Left cardiac atrium (tissue), 4 donors: ENCODE data around the gene DDX39B. TPM values are rescaled to one million over a fixed set of nuclear protein-coding genes. Genes with fewer than 3 reads are reported as not detected.
A peak's percentile ranks its signal among the peaks of the same experiment; 100 is the strongest.
"Not testable (repeated sequence)": the region's sequence is repeated elsewhere in the genome, so short reads cannot be mapped to it uniquely, and the experiment has no call there.

ENCODE experiments used
- ATAC-seq, 2 donors: fragments of 200-7000 bp; cut with Tn5 transposase; one replicate each; pipeline ENCODE4 v1.9.1; 2020; ENCODE audit warnings: mild to moderate bottlenecking in 2 of 2, moderate library complexity in 2 of 2
- DNase-seq: peaks from one replicate; pipeline ENCODE4 v3.0.0-alpha.2; 2020
- intact Hi-C, 2 donors: fragments of 100-400 bp; cut with DNase I; formaldehyde crosslinking; loops; one replicate each; pipeline versions ENCODE4 v1.14.1 to v1.15.1; 2022 to 2023
- total RNA-seq, 2 donors: library from RNA; stranded (reverse); fragmentation: NEBNext Ultra II Directional; extraction: Animal tissue kit (Norgen Biotek cat#: 25700); gene quantifications; one replicate each; pipeline ENCODE4 v1.2.1, GENCODE V29; 2021
- donor health status: DM: no; HTN: yes; CAD: no.
- donor health status: DM: no; HTN: yes; CAD: no; lungs with severe emphysema.
- donor health status: DM: yes; HTN: yes; CAD: no.
- donor health status: Dilated cardiomyopathy.

The DDX39B gene
- total RNA-seq, 2 donors from 2014 or later, result 188 to 224 TPM

DNA sequence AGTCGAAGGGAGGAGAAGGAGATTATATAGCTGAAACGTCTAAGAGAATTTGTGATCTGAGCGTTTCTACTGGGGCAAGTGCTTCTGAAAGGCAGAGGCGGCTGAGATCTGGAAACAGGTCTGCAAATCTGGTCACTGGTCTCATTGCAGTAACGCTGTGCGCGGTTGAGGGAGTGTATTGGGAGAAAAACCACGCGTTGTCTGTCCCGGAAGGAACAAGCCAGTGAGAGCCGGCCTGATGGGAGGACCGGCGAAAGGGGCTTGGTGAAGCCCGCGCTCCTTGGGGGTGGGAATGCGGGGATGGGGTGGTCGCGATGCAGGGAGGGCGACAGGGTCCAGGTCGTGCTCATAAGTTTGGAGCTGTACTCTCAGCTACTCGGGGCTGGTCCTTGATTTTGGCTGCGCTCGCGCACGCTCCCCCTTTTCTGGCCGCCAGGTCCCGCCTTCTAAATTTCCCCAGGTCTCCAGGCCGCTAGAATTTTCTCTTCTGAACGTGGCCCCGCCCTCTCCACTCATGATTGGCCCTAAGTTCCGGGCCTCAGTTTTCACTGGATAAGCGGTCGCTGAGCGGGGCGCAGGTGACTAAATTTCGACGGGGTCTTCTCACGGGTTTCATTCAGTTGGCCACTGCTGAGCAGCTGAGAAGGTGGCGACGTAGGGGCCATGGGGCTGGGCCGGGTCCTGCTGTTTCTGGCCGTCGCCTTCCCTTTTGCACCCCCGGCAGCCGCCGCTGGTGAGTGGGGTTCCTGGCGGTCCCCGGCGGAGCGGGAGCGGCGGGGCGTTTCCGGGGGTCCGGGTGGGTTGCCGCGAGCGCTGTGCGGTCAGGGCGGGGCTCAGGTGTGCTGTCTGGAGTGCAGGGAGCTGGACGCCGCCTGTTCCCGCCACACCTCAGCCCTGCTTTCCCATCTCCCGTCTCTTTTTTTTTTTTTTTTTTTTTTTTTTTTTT is 44.0 kb downstream of the DDX39B start, which contains the start of gene MICB:
Gene MICB, plus strand, starts transcription at position 615 of the 946 bp plus-strand sequence. Its CDS starts 49 bp downstream, at position 664.
- intact Hi-C loops, result loop anchor here in 1 of 2 donors (5.0 kb wide), 1 partner anchor 44 kb away; the partner anchor contains the start of gene DDX39B
- peak; percentile 84 for DNase-seq
- ATAC-seq, result peak; percentile 68 to 80

GRCh38 chr6:31496826-31497225 is 45.0 kb downstream of the DDX39B start:
- DNase-seq, ATAC-seq: not testable (repeated sequence)
- intact Hi-C loops, result loop anchor here in 1 of 2 donors (5.0 kb wide), 1 partner anchor 45 kb away; the partner anchor contains the start of gene DDX39B

- DNase-seq (no peak), ATAC-seq (no peak)
- intact Hi-C loops, result loop anchor here in 1 of 2 donors (5.0 kb wide), 1 partner anchor 47 kb away; the partner anchor contains the start of gene DDX39B
These were observed 46.2 kb downstream of the DDX39B start for GRCh38 chr6:31495580-31495979.

- DNase-seq (peak; percentile 86), ATAC-seq (peak; percentile 76 to 82)
- intact Hi-C loops, result loop anchor here in 1 of 2 donors (5.0 kb wide), 1 partner anchor 103 kb away; no protein-coding TSS in a partner anchor
These were observed 47.7 kb downstream of the DDX39B start for GRCh38 chr6:31493875-31494694.

DNA sequence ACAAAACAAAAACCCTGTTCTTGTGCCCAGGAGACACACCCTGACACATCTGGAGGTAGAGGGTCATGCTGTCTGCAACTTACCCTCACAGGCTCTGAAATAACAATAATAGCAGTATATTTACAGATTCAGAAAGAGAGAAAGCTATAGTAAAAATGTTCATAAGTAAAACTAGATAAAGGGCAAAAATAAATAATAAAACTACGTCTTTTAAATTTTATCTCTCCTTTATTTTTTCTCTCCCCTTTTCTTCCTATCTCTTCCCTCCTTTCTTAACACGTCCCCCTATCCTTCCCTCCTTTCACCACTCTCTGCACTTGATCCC is 48.3 kb downstream of the DDX39B start:
- DNase-seq, ATAC-seq: not testable (repeated sequence)
- intact Hi-C loops, result loop anchor here in 1 of 2 donors (5.0 kb wide), 1 partner anchor 104 kb away; no protein-coding TSS in a partner anchor

GRCh38 chr6:31490115-31490873 is 51.5 kb downstream of the DDX39B start:
- ATAC-seq (no peak), DNase-seq (no peak)
- intact Hi-C loops, result loop anchor here in 1 of 2 donors (5.0 kb wide), 1 partner anchor 107 kb away; no protein-coding TSS in a partner anchor

- intact Hi-C loops, result no loop called here
- ATAC-seq, result no peak
These were observed 52.7 kb downstream of the DDX39B start for GRCh38 chr6:31489086-31489485.

DNA sequence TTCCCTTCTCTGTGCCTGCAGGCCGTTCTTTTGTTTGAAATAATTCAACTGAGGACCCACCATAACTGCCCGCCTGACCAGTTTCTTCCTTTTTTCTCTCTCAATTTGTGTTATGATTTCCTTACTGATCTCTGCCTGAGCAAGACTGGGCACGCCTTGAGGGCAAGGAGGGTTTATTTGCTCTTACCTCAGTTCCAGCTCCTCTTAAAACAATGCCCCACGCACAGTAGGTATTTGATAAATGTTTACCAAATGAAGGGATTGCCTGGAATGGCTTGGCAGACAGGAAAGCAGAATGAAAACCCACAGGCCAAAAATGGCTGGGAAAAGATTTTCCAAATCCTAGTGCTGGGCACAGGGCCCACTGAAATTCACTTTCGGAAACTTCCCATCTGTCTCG is 54.1 kb downstream of the DDX39B start:
- intact Hi-C loops, ATAC-seq, DNase-seq: not testable (repeated sequence)

More at GRCh38 chr6:31489086-31489485, 52.7 kb downstream of the DDX39B start:
- DNase-seq, result no peak

- DNase-seq, intact Hi-C loops: not testable (repeated sequence)
- peak; percentile 41 to 57 for ATAC-seq
These were observed 55.6 kb downstream of the DDX39B start for GRCh38 chr6:31486065-31486837.

- ATAC-seq (no peak), DNase-seq (no peak)
- intact Hi-C loops, result no loop called here
These were observed 56.7 kb downstream of the DDX39B start for GRCh38 chr6:31485055-31485454.

GRCh38 chr6:31483392-31483791 is 58.4 kb downstream of the DDX39B start:
- intact Hi-C loops, result no loop called here
- no peak for ATAC-seq
- DNase-seq, result no peak

- intact Hi-C loops, result no loop called here
- no peak for ATAC-seq
- no peak for DNase-seq
These were observed 61.2 kb downstream of the DDX39B start for GRCh38 chr6:31480574-31480973.

Other genes starting within 250 kb of the DDX39B start
- gene HLA-B, start 184.8 kb downstream of the DDX39B start, total RNA-seq, result 100 to 1,000 TPM; 609 to 632 TPM
- 10 to 100 TPM; 10.0 to 11.3 TPM for gene MICA, start 138.4 kb downstream of the DDX39B start, total RNA-seq
- 1 to 10 TPM; 2.1 to 2.2 TPM for gene MICB, start 43.9 kb downstream of the DDX39B start, total RNA-seq
- not detected for gene MCCD1, start 13.0 kb downstream of the DDX39B start, total RNA-seq
- 1 to 10 TPM; 1.9 to 2.7 TPM for gene ATP6V1G2, start 4.6 kb upstream of the DDX39B start, total RNA-seq
- gene NFKBIL1, start 5.6 kb upstream of the DDX39B start, total RNA-seq, result 10 to 100 TPM; 12.9 to 14.8 TPM
- not detected for gene LTA, start 30.3 kb upstream of the DDX39B start, total RNA-seq
- under 1 TPM; 0.53 to 0.92 TPM for gene TNF, start 33.6 kb upstream of the DDX39B start, total RNA-seq
- gene LTB, start 40.4 kb upstream of the DDX39B start, total RNA-seq, result 1 to 10 TPM in 1 of 2 donors, under 1 TPM in 1; 0.84 to 1.4 TPM
- 10 to 100 TPM in 1 of 2 donors, 1 to 10 TPM in 1; 9.4 to 16.0 TPM for gene LST1, start 44.3 kb upstream of the DDX39B start, total RNA-seq
- gene NCR3, start 51.0 kb upstream of the DDX39B start, total RNA-seq, result under 1 TPM in 1 of 2 donors, not detected in 1; 0.47 TPM
- gene AIF1, start 73.2 kb upstream of the DDX39B start, total RNA-seq, result 10 to 100 TPM; 17.0 to 37.4 TPM
- 100 to 1,000 TPM in 1 of 2 donors, 10 to 100 TPM in 1; 85.0 to 108 TPM for gene PRRC2A, start 78.7 kb upstream of the DDX39B start, total RNA-seq
- 100 to 1,000 TPM; 206 to 294 TPM for gene BAG6, start 110.7 kb upstream of the DDX39B start, total RNA-seq
- 1 to 10 TPM; 1.4 to 1.7 TPM for gene APOM, start 113.9 kb upstream of the DDX39B start, total RNA-seq
- gene C6orf47, start 118.8 kb upstream of the DDX39B start, total RNA-seq, result 10 to 100 TPM; 17.5 to 20.1 TPM
- gene GPANK1, start 123.0 kb upstream of the DDX39B start, total RNA-seq, result 10 to 100 TPM; 12.3 to 15.7 TPM
- gene CSNK2B, start 124.1 kb upstream of the DDX39B start, total RNA-seq, result 100 to 1,000 TPM in 1 of 2 donors, 10 to 100 TPM in 1; 84.8 to 116 TPM
- gene LY6G5B, start 128.0 kb upstream of the DDX39B start, total RNA-seq, result 1 to 10 TPM; 3.2 to 8.8 TPM
- gene LY6G5C, start 139.1 kb upstream of the DDX39B start, total RNA-seq, result 1 to 10 TPM; 2.2 to 2.5 TPM
- gene ABHD16A, start 161.3 kb upstream of the DDX39B start, total RNA-seq, result 10 to 100 TPM; 33.5 to 36.3 TPM
- not detected for gene LY6G6F, start 164.9 kb upstream of the DDX39B start, total RNA-seq
- not detected for gene LY6G6D, start 173.3 kb upstream of the DDX39B start, total RNA-seq
- not detected for gene LY6G6C, start 179.7 kb upstream of the DDX39B start, total RNA-seq
- gene MPIG6B, start 181.4 kb upstream of the DDX39B start, total RNA-seq, result under 1 TPM; 0.39 to 0.41 TPM
- 10 to 100 TPM; 55.6 to 56.2 TPM for gene DDAH2, start 187.3 kb upstream of the DDX39B start, total RNA-seq
- 100 to 1,000 TPM; 151 to 196 TPM for gene CLIC1, start 194.5 kb upstream of the DDX39B start, total RNA-seq
- 1 to 10 TPM; 2.6 to 3.0 TPM for gene MSH5, start 198.0 kb upstream of the DDX39B start, total RNA-seq
- gene SAPCD1, start 220.7 kb upstream of the DDX39B start, total RNA-seq, result under 1 TPM; 0.71 to 0.73 TPM
- gene VWA7, start 235.3 kb upstream of the DDX39B start, total RNA-seq, result 1 to 10 TPM; 4.8 to 6.2 TPM